ENCODE measurements around the gene TTC13. TPM values are rescaled to one million over a fixed set of nuclear protein-coding genes. Genes with fewer than 3 reads are reported as not detected.

The TTC13 gene
- total RNA-seq, 2 experiments from 2014 or later: 30.8 to 39.2 TPM

DNA sequence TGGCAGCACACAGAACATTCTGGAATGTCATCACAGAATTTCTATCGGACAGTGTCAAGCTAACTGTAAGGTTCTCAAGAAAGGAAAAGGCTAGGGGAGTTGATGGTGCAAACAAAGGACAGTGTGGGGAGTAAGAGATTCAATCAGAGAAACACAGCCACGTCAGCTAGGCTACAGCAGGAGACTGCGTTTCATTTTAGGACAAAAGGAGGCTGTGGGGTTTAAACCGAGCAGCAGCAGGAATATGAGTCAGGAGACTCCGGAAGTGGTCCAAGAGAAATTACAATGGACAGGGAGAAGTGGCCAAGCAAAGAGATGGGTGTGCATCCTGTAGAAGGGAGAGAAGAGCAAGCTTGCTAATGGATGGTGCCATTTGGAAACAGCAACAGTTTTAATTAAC, 72.9 kb downstream of the TTC13 start:
- ATAC-seq (no peak), DNase-seq (no peak)
- Mint-ChIP-seq H3K36me3 (peaks cover 25% of the 10 kb centered on the region), H3K27me3 (no peaks in the 10 kb centered on the region), H3K27ac (no peak overlapping the region), H3K4me1 (no peaks in the 10 kb centered on the region), H3K4me3 (no peak overlapping the region), H3K9me3 (ENCODE audit: low read depth) (no peaks in the 10 kb centered on the region)
- CTCF ChIA-PET: no interaction called here

DNA sequence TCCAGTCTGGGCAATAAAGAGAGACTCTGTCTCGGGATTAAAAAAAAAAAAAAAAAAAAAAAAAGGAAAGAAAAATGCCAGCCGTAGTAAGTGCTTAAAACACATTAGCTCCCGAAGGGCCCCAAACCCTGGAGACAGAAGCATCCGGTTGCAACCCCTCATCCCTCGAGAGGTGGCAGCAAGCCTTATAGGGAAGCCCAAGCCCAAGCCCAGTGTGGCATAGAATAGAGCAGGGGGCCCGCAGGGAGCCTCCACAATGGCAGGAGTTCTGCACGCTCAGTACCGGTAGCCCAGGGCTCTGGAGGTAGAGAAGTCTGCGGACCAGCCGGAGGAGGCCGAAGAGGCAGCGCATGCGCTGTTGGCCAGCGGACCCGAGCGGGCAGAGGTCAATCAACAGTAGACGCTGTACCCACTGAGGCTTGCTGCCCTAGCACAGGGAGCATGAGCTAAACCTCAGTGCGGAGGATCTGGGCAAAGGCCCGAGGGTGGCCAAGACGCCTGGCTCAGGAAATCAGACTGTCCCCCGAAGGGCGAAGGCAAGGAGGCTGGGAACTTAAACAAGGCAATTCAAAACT, 76.2 kb downstream of the TTC13 start:
- Mint-ChIP-seq H3K4me3 (no peak overlapping the region), H3K27ac (no peak overlapping the region), H3K27me3 (no peaks in the 10 kb centered on the region), H3K4me1 (no peaks in the 10 kb centered on the region), H3K9me3 (ENCODE audit: low read depth) (no peaks in the 10 kb centered on the region), H3K36me3 (peaks cover 16% of the 10 kb centered on the region)
- CTCF ChIA-PET: no interaction called here
- ATAC-seq (no peak), DNase-seq (no peak)

DNA sequence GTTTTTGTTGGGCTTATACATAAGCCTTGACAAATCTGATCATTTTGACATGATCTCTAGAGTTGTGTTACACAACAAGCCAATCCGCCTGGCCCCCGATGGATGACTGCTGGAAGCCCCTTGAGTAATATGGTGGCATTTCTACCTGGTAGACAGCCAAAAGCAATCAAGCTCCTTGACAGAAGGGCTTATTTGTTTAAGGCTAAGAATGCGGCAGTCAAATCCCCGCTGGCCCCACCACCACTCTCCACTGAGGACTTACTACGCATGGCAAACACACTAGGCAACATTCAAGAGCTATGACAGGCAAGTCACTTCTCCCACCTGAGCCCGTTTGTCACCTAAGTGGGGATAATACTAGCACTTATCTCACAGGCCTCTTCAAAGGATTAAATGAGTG, 77.0 kb downstream of the TTC13 start:
- Mint-ChIP-seq H3K9me3 (ENCODE audit: low read depth) (no peaks in the 10 kb centered on the region), H3K4me1 (no peaks in the 10 kb centered on the region), H3K4me3 (no peak overlapping the region), H3K27ac (no peak overlapping the region), H3K27me3 (no peaks in the 10 kb centered on the region), H3K36me3 (peaks cover 13% of the 10 kb centered on the region)
- DNase-seq: no peak
- CTCF ChIA-PET: interaction anchor here (1.1 kb wide), 1 partner anchor 15 kb away, joined by 4 read pairs; no protein-coding TSS in a partner anchor
- ATAC-seq: no peak

DNA sequence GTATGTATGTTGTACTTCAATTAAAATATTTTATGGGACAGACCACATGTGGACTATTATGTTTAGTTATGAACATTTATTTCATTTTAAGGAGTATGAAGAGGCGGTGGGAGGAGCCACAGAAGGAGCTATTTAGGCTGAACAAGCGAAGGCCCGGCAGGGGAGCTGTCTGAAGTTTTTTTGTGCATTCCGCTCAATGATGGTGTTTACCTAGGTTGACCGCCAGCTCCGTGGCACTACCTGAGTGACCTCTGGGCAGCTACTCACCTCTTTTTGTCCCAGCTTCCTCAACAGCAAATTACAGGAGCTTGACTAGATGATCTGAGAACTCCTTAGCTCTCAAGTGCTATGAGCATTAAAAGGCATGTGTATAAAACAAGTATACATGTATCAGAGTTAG, 77.7 kb downstream of the TTC13 start:
- ATAC-seq (no peak), DNase-seq (no peak)
- CTCF ChIA-PET: interaction anchor here (0.8 to 1.1 kb wide), 2 partner anchors 16 to 78 kb away, joined by 3 to 4 read pairs; partner anchors contain the start of genes ARV1 and TTC13
- H3K27me3 Mint-ChIP-seq: no peaks in the 10 kb centered on the region
- no peak overlapping the region for H3K27ac Mint-ChIP-seq
- no peaks in the 10 kb centered on the region for H3K4me1 Mint-ChIP-seq
- no peak overlapping the region for H3K4me3 Mint-ChIP-seq
- peaks cover 11% of the 10 kb centered on the region for H3K36me3 Mint-ChIP-seq
- no peaks in the 10 kb centered on the region for H3K9me3 Mint-ChIP-seq (ENCODE audit: low read depth)

DNA sequence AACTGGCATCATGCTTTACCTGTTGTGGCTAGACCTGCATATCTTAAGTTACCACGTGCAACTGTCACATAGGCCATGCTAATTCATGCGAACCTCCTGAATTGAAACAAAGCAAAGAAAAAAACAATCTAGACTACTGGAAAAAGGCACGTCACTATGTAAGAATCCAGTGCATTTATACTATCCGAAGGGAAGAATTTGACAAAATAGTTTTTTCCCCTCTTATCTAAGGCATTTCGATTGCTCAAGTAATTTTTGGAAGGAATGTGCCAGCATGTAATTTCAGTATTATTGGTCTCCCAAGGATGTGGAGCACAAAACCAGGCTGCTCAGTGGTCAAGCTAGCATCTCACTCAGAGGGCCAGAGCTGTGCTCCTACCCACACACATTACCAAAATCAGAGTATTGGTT, 78.8 kb downstream of the TTC13 start:
- H3K4me3 Mint-ChIP-seq: no peak overlapping the region
- DNase-seq (no peak), ATAC-seq (no peak)
- H3K27me3 Mint-ChIP-seq: no peaks in the 10 kb centered on the region
- CTCF ChIA-PET: no interaction called here
- no peak overlapping the region for H3K27ac Mint-ChIP-seq
- H3K36me3 Mint-ChIP-seq: peaks cover 5% of the 10 kb centered on the region
- H3K4me1 Mint-ChIP-seq: no peaks in the 10 kb centered on the region
- H3K9me3 Mint-ChIP-seq (ENCODE audit: low read depth): no peaks in the 10 kb centered on the region

DNA sequence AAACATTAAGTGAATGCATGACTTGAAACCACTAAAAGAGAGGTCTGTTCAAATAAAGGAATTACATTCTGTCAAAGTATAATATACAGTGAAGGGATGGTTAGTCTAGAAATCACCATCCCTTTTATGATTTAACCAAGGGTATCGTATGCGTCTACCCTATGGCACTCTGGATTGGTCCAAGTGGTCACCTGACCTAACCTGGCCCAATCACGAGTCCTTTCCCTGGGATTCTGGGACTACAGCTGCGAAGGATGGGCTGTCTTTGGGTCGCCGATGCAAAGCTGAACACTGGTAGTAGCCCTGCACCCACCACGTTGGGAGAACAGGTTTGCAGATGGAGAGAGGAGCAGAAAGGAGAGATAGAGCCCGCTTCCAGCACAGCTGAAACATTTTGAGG, 79.9 kb downstream of the TTC13 start:
- H3K4me3 Mint-ChIP-seq: no peak overlapping the region
- H3K9me3 Mint-ChIP-seq (ENCODE audit: low read depth): no peaks in the 10 kb centered on the region
- peaks cover 2% of the 10 kb centered on the region for H3K27me3 Mint-ChIP-seq
- ATAC-seq: no peak
- peaks cover 2% of the 10 kb centered on the region for H3K36me3 Mint-ChIP-seq
- DNase-seq: no peak
- H3K27ac Mint-ChIP-seq: no peak overlapping the region
- H3K4me1 Mint-ChIP-seq: no peaks in the 10 kb centered on the region
- CTCF ChIA-PET: interaction anchor here (1.1 kb wide), 1 partner anchor 78 kb away, joined by 3 read pairs; no protein-coding TSS in a partner anchor

DNA sequence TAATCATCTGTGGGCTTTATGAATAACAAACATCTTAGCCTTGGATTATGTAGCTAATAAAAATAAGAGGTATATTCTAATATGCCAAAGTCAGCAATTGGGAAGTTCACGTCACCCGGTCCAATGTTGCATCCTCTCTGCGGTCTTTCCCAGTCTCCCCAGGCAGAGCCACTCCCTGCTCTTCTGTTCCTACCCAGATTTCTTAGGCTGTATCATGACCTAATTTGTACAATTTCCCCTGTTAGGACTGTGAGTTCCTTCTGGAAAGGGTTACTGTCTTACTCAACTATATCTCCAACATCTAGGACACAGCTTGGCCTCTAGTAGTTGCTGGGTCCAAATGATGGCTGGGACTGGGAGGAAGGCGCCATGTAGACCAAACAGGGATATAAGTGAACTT, 80.5 kb downstream of the TTC13 start:
- ATAC-seq: no peak
- Mint-ChIP-seq H3K9me3 (ENCODE audit: low read depth) (no peaks in the 10 kb centered on the region), H3K27ac (no peak overlapping the region), H3K4me1 (no peaks in the 10 kb centered on the region), H3K36me3 (peaks cover 2% of the 10 kb centered on the region), H3K4me3 (no peak overlapping the region), H3K27me3 (peaks cover 7% of the 10 kb centered on the region)
- CTCF ChIA-PET: interaction anchor here (1.1 kb wide), 1 partner anchor 78 kb away, joined by 3 read pairs; no protein-coding TSS in a partner anchor
- DNase-seq: no peak

DNA sequence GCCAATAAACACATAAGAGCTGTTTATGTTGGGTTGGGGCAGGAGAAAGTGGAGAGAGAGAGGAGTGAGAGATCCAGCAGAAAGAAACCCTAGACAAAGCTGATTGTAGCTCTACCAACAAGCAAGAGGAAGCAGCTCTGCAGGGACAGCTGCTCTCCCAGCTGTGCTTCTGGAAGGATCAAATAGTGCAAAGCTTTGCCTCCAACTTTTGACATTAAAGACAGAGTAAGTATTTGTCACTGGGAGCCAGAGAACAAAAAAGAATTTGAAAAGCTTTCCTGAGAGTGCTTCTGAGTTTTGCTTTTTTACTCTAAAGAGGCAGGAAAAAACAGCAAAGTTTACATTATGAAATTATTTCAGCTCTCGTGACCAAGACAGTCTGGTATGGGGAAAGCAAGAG, 81.9 kb downstream of the TTC13 start:
- no peak overlapping the region for H3K27ac Mint-ChIP-seq
- no peaks in the 10 kb centered on the region for H3K4me1 Mint-ChIP-seq
- CTCF ChIA-PET: no interaction called here
- H3K27me3 Mint-ChIP-seq: peaks cover 13% of the 10 kb centered on the region
- no peaks in the 10 kb centered on the region for H3K9me3 Mint-ChIP-seq (ENCODE audit: low read depth)
- ATAC-seq (no peak), DNase-seq (no peak)
- H3K4me3 Mint-ChIP-seq: no peak overlapping the region
- H3K36me3 Mint-ChIP-seq: peaks cover 2% of the 10 kb centered on the region

DNA sequence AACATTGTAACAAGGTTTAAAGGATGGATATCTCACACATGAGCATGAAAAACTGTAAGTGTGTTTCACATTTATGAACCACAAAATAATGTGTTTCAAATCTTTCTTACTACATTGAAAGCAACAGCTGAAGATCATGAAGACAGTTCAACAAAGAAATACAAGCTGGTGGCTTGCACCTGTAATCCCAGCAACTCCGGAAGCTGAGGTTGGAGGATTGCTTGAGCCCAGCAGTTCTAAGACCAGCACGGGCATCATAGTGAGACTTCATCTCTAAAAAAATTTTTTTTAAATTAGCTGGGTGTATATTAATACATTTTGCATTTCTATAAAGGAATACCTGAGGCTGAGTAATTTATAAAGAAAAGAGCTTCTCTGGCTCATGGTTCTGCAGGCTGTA, 83.2 kb downstream of the TTC13 start:
- CTCF ChIA-PET: interaction anchor here (1.5 kb wide), 1 partner anchor 316 kb away, joined by 4 read pairs; no protein-coding TSS in a partner anchor
- no peaks in the 10 kb centered on the region for H3K36me3 Mint-ChIP-seq
- H3K27ac Mint-ChIP-seq: no peak overlapping the region
- no peak overlapping the region for H3K4me3 Mint-ChIP-seq
- H3K9me3 Mint-ChIP-seq (ENCODE audit: low read depth): no peaks in the 10 kb centered on the region
- H3K4me1 Mint-ChIP-seq: no peaks in the 10 kb centered on the region
- peaks cover 15% of the 10 kb centered on the region for H3K27me3 Mint-ChIP-seq
- no peak for DNase-seq
- ATAC-seq: no peak

DNA sequence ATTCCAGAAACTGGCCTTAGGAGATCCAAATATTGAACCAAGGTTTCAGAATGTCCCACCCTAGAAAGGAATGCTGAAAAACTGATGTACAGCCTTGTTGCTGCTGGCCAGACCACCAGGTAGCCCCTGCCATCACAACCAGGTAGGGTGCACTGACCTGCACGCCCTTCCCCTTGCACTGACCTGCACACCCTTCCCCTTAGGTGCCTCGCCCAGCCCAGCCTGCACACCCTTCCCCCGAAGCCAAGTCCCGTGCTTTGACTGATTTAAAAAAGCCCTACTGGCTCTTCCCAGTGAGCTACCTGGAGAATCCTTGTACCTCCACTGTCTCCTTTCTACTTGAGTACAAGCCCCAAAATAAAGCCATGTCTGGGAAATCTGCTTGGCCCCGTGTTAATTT, 84.0 kb downstream of the TTC13 start:
- Mint-ChIP-seq H3K4me1 (no peaks in the 10 kb centered on the region), H3K4me3 (no peak overlapping the region), H3K9me3 (ENCODE audit: low read depth) (no peaks in the 10 kb centered on the region), H3K27me3 (peaks cover 15% of the 10 kb centered on the region), H3K36me3 (no peaks in the 10 kb centered on the region), H3K27ac (no peak overlapping the region)
- DNase-seq: no peak
- CTCF ChIA-PET: interaction anchor here (1.5 kb wide), 1 partner anchor 316 kb away, joined by 4 read pairs; no protein-coding TSS in a partner anchor
- ATAC-seq: no peak

DNA sequence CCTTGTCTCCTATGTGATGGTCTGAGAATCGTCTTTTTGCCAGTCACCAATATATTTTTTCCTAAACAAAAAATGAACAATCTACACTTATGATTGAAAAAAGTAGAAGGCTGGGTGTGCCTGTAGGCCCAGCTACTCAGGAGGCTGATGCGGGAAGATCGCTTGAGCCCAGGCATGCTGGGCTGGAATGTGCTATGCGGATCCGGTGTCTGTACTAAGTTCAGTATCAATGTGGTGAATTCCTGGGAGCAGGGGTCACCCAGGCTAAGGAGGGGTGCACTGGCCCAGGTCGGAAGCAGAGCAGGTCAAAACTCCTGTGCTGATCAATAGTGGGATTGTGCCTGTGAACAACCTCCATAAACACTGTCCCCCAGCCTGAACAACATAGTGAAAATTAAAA, 84.6 kb downstream of the TTC13 start:
- H3K4me1 Mint-ChIP-seq: no peaks in the 10 kb centered on the region

DNA sequence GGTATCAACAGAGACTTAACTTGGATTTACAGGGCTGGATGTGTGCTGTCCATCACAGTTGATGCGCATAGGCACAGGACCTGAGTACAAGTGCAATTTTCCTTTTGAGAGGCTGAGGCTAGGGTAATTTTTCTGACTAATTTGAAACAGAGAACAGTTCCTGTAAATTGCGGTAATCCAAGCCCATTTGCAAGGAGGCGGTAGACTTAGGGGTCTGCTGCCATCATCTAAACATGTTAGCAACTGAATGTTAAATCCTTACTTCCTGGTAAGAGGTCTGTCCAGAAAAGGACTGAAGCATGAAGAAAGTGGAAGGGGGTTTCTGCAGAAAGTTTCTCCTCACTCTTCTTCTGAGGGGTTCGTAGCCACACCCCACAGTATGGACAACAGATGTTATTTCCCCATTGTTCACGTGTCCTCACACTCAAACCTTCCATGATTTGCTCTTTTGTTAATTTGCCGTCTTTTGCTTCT, 86.6 kb downstream of the TTC13 start:
- no peak for DNase-seq
- Mint-ChIP-seq H3K9me3 (ENCODE audit: low read depth) (no peaks in the 10 kb centered on the region), H3K4me1 (no peaks in the 10 kb centered on the region), H3K27me3 (peaks cover 22% of the 10 kb centered on the region), H3K36me3 (no peaks in the 10 kb centered on the region), H3K4me3 (no peak overlapping the region), H3K27ac (no peak overlapping the region)
- no peak for ATAC-seq
- CTCF ChIA-PET: interaction anchor here (0.7 kb wide), 1 partner anchor 1633 kb away, joined by 3 read pairs; no protein-coding TSS in a partner anchor

More for the DNA sequence above, 84.6 kb downstream of the TTC13 start:
- Mint-ChIP-seq H3K27ac (no peak overlapping the region), H3K4me3 (no peak overlapping the region), H3K27me3 (peaks cover 16% of the 10 kb centered on the region), H3K9me3 (ENCODE audit: low read depth) (no peaks in the 10 kb centered on the region), H3K36me3 (no peaks in the 10 kb centered on the region)
- ATAC-seq: no peak
- CTCF ChIA-PET: no interaction called here
- DNase-seq: no peak

DNA sequence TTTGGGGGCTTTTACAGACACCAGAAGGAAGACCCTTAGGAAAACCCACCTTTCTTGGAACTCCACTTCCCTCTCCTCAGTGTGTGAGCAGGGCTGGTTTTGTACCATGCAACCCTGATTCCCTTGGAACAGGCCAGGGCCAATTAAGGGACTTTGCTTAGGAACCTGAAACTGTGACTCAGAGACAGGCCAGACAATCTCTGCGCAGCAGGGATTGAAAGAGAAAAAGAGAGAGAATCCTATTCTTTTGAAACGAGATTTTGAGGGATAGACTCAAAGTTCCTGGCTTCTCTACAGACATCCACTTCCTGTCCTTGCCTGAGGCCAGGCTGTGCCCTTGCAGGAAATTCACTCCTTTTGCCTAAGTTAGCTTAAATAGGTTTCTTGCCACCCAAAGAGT, 87.2 kb downstream of the TTC13 start:
- H3K4me1 Mint-ChIP-seq: no peaks in the 10 kb centered on the region
- ATAC-seq (no peak), DNase-seq (no peak)
- CTCF ChIA-PET: no interaction called here
- no peaks in the 10 kb centered on the region for H3K36me3 Mint-ChIP-seq
- no peak overlapping the region for H3K27ac Mint-ChIP-seq
- no peak overlapping the region for H3K4me3 Mint-ChIP-seq
- H3K27me3 Mint-ChIP-seq: peaks cover 22% of the 10 kb centered on the region
- no peaks in the 10 kb centered on the region for H3K9me3 Mint-ChIP-seq (ENCODE audit: low read depth)

DNA sequence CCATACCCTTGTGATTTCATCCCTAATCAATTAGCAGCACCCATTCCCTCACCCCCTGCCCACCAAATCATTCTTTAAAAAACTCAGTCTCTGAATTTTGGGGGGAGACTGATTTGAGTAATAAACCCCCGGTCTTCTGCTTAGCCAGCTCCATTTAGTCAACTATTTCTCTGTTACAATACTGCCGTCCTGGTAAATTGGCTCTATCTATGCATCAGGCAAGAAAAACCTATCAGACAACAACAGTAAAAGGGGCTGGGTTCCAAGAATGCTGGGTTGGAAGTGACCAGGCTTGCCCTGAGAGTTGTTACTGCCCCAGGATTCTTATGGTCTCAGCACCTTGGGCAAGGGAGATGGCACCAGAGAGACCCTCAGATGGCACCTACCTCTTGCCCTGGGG, 94.0 kb downstream of the TTC13 start:
- no peaks in the 10 kb centered on the region for H3K4me1 Mint-ChIP-seq
- peaks cover 34% of the 10 kb centered on the region for H3K27me3 Mint-ChIP-seq
- no peak for ATAC-seq
- DNase-seq: no peak
- CTCF ChIA-PET: no interaction called here
- H3K27ac Mint-ChIP-seq: no peak overlapping the region
- no peaks in the 10 kb centered on the region for H3K36me3 Mint-ChIP-seq
- no peak overlapping the region for H3K4me3 Mint-ChIP-seq
- H3K9me3 Mint-ChIP-seq (ENCODE audit: low read depth): no peaks in the 10 kb centered on the region
